Transverse colon (tissue), 4 donors: ENCODE measurements around the gene ELF2.

Source experiments
- CTCF ChIP-seq, 5 experiments: fragments of 200-600 bp in 3 of 5; fragments of 450-650 bp in 2 of 5; sonication (generic) in 3 of 5; IDR thresholded peaks; 1 replicate in 2 of 5; 2 replicates in 3 of 5; pipeline ENCODE4 v1.5.1; 2016 to 2017; ENCODE audit warnings: antibody characterized with exemption in 5 of 5, inconsistent platforms in 3 of 5, mild to moderate bottlenecking in 2 of 5, moderate library complexity in 1 of 5
- POLR2AphosphoS5 ChIP-seq, 3 donors: sonication (generic); formaldehyde crosslinking; IDR thresholded peaks; one replicate each; pipeline ENCODE4 v1.6.1; 2016; ENCODE audit warnings: antibody characterized with exemption in 3 of 3

- TF ChIP-seq POLR2AphosphoS5 (IDR thresholded peaks at IDR 0.05) (no peak), CTCF (IDR thresholded peaks at IDR 0.05) (no peak)
Observed at GRCh38 chr4:139054791-139055505, 122.1 kb downstream of the ELF2 start.
